Hematopoietic multipotent progenitor cell treated with erythropoietin and hydrocortisone succinate and interleukin-3 and kit ligand, for 17 days (in vitro differentiated cells): Measurements from ENCODE around the gene CAMTA1.
"Not testable (repeated sequence)": the region's sequence is repeated elsewhere in the genome, so short reads cannot be mapped to it uniquely, and the experiment has no call there.

ENCODE experiments used
- DNase-seq: peaks from one replicate; pipeline ENCODE4 v3.0.0-alpha.2; 2015; ENCODE audit warnings: low spot score

Gene CAMTA1

DNA sequence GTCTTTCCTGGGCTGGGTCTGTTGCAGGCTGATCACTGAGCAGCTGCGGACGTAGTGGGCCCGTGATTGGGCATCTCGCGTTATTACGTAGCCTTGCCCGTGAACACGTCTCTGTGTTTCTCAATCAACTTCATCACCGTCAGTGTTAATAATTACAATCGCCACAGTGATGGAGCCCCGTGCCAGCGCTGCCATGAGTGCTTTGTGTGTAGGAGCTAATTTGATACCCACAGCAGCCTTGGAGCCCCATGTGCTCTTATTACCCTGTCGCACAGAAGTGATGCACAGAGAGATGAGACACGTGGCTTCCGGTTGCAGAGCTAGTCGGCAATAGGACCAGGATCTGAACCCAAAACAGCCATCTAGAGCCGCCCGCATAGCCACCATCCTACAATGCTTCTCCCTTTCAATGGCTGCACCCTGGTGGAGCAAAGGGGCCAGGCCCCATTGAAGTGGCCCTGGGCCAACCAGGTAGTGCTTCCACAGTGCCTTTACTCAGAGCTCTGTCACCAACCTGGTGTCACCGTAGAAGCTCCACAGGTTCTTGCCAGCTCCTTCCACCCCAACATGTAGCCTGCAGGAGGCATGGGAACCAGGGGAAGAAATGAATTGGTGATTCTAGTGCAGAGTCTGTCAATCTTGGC lies 587.3 kb downstream of the CAMTA1 start:
- DNase-seq, result no peak

DNA sequence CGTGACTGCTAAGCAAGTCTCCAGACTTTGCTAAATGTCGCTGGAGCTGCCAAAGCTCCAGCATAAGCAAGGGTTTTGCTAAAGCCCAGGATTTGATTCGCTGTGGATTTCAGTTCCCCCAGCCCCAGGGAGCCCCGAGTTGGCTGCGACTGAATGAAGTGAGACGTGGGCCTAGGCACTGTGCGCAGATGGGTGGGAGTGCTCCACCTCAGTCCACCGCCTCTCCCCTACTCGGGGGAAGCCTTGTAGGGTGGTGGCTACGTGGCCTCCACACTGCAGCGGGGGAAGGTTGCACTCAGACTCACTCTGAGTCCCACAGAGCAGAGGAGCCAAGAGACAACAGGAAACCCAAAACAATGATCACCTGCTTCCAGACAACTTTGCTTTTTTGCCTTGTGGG lies 588.0 kb downstream of the CAMTA1 start:
- DNase-seq, result no peak

DNA sequence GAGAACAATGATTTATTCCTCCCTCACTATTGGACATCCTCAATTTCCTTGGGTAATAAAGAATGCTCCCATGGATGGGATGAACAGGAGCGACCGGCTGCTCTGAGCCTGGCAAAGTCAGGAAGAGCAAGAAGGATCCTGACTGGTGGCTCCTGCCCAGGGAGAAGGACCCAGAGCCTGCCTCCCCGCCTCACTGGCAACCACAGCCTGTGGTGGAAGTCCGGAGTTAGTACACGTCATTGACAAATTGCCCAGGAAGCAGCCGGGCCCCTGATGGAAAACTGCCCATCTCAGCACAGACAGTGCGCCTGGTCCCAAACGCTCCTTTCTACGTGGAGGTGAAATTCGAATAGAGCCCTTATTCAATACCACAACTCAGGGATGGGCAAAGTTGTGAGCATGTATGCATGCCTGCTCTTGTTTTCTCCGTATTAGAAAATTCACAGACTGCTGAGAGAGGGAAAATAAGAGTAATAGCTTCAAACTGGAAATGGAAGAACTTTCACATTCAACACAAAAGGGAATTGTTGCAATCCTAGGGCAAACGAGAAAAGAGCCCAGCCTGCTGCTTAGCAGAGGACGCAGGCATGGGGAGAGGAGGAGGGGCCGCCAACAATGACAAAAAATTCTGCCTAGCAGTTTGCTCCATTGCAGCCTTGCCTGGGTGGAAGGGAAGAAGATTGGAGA lies 588.8 kb downstream of the CAMTA1 start:
- no peak for DNase-seq

DNA sequence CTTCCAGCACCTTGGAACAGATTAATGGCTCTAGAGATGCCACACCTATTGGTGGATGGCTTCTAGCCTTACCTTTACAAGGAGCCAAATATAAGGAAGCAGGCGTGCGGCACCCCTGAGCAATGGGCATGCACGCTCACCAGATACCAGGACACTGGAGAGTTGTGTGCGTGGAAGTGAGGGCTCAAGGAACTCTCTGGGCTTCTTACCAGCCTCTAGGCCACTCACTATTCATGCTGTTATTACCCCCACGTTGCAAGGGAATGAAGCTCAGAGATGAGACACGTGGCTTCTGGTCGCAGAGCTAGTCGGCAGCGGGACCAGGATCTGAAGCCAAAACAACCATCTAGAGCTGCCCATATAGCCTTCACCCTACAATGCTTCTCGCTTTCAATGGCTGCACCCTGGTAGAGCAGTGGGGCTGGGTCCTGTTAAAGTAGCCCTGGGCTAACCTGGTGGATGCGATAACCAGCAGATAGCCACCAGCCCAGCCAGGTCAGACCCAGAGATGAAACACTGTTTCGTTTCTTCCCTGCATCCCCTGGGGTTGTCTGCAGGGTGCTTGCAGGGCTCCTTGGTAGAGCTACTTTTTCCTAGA lies 589.4 kb downstream of the CAMTA1 start:
- DNase-seq, result no peak

DNA sequence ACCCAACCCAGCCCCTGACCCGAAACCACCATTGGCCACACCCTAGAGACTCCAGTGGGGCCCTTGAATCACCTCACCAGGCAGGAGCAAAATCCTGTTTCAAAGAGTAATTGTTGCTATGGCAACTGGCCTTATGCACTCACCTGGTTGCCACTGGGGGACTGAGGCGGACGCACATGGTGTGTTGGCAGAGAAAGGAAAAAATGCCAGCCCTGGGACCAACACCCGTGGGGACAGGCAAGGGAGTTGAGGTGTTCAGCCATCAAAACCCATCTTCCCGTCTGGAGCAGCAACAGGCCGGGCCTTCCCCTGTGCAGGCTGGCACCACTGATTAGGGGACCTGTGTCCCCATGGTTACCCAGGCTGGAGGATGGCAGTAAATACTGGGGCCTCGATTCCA lies 590.1 kb downstream of the CAMTA1 start:
- DNase-seq, result no peak

DNA sequence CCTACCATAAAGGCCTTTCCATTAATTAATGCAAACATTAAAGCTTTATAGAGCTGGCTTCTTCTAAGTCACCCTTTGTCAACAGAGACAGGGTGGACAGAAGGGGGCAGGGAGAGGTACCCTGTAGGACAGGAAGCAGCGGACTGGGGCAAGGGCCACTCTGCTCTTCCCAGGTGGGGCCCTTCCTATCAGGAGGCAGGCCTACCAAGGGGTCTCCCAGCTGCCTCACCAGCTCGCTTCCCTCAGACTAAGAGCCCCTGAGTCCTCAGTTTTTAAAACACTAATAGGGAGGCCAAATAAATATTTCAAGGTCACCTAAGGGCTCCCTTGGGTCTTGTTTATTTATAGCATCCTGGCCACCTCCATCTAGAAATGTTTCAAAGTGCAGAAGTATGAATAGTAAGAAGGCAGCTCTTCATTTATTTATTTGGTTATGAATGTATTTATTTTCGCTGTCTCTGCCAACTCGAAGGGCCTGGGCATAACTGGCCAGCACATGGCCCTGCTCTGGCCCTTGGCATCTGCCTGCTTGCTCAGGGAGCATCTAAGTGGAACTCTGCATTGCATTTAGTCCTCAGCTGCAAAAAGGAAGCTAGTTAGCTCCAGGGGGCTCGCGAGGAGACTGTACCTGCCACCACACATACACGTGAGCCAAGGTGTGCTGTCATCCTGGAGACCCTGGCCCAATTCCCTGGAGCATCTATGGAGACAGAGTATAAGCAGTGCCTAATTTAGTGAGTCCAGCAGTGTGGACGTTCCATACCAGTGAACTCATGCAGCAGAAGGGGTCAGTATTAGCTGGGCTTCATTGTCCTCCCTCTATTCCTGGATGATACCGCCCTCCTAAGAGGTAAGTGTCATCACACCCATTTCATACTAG lies 590.8 kb downstream of the CAMTA1 start:
- DNase-seq, result no peak

DNA sequence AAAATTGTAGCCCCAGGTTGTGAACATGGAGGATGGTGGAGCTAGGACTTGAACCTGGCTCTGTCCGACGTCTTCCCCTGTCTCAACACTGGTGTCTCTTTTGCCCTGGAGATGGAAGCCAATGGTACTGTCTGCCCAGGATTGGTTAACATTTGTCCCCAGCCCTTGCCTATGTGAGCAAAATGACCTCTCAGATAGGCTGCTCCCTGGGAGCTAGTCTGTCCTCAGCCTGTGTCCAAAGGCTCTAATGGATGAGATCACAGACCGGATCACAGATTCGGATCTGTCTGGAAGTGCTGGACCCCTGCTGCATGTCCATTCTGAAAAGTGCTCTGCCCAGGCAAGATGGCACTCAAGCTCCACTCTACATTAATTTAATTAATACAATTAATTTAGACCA lies 591.4 kb downstream of the CAMTA1 start:
- no peak for DNase-seq

DNA sequence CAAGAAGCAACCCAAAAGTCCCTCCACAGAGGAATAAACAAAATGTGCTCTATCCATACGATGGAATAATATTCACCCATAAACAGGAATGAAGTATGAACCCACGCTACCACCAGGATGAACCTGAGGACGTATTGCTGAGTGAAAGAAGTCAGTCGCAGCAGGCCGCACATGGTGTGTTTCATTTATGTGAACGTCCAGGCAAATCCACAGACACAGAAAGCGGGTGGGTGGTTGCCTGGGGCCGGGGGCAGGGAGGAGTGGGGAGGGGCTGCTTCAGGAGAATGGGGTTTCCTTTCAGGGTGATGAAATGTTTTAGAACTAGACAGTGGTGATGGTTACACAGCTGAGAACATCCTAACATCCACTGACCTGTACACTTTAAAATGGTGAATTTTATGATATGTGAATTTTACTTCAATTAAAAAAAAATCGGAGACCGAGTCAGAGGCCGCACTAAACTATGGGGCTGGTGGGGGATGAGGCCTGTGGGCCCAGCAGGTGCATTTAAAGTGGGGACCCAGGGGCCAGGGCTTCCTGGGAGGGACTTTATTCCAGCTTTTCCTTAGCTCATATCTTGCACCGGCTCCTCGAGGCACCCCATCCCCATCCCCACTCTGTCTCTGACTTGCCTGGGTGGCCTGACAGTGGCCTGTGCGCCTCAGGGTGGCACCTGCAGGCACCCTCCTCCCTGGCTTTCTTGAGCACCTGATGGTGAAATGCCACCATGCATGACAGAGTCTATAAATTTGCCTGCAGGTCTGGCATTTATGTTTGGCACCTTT lies 593.3 kb downstream of the CAMTA1 start:
- DNase-seq, result no peak

DNA sequence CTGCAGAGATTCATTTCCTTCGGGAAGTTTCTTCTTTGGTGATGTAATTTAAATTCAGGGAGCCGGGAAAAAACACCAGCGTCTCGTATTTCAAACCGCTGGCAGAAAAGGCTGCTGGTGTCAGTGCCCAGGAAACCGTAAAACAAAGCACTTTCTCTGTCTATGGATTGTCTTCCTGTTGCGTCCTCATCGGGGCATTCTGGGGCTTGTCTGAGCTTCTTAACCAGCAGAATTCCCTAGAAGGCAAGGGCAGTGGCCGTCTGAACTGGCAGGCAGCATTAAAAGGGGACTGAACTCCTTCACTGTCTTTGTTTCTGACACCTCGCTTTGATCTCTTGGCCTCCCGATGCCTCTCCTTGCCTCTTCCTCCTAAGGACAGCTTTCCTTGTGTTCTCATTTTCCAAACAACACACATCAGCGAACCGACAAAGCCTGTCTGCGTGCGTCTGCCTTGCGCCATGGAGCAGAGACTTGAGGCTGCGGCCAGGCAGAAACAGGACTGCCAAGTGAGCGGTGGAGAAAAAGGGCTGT lies 594.3 kb downstream of the CAMTA1 start:
- no peak for DNase-seq

DNA sequence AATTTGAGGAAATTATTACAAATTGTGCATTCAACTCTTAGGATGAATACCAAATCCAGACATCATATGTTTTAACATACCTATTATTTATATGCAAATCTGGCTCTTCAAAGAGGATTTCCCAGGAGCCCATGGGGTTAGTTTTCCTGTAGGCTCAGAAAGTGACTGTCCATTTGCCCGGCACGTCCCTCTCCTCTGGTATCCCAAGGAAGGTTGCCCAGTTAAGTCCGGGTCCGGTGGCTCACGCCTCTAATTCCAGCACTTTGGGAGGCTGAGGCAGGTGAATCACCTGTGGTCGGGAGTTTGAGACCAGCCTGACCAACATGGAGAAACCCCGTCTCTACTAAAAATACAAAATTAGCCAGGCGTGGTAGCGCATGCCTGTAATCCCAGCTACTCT lies 594.8 kb downstream of the CAMTA1 start:
- DNase-seq, result not testable (repeated sequence)

DNA sequence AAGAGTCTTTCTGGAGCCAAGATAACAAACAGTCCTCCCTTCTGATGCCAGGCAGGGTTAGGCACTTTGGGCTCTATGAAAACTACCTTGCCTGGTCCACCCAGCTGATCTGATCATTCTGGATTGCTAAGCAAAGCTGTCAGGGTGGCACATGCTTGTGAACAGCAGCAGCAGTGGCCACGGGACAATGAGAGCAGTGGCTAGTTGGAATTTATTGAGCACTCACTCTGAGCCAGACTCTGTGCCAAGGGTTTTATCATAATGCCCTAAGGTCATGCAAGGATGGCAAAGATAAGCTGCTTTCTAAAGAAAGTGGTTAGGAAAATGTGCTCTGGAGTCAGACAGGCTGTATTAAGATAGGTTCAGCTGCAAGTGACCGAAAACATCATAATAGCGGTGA lies 595.5 kb downstream of the CAMTA1 start:
- DNase-seq, result no peak

DNA sequence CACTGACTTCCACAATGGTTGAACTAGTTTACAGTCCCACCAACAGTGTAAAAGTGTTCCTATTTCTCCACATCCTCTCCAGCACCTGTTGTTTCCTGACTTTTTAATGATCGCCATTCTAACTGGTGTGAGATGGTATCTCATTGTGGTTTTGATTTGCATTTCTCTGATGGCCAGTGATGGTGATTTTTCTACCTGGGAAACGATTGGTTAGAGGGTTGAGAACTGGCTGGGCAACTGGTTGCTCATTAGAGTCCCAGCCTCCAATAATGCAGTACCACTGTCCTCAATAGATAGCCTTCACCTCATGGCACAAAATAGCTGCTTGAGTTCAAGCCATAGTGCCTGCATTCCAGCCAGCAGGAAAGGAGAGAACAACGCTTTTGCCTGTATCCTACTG lies 596.5 kb downstream of the CAMTA1 start:
- DNase-seq, result not testable (repeated sequence)

DNA sequence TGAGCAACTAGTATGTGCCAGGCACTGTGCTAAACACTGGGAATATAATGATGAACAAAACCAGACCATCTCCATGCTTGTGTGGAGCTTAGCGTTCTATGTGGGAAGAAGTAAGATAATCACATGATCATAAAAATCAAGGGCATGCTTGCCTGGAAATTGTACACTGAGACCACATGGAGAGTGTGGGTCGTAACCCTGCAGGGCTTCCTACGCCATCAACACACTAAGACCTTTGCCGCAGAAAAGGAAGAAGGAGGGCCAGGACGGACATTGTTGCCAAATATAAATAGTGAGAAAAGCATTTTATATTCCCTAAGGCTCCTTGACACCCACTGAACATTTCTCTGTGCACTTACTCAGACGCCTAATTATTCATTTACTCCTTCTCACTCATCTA lies 597.7 kb downstream of the CAMTA1 start:
- no peak for DNase-seq

DNA sequence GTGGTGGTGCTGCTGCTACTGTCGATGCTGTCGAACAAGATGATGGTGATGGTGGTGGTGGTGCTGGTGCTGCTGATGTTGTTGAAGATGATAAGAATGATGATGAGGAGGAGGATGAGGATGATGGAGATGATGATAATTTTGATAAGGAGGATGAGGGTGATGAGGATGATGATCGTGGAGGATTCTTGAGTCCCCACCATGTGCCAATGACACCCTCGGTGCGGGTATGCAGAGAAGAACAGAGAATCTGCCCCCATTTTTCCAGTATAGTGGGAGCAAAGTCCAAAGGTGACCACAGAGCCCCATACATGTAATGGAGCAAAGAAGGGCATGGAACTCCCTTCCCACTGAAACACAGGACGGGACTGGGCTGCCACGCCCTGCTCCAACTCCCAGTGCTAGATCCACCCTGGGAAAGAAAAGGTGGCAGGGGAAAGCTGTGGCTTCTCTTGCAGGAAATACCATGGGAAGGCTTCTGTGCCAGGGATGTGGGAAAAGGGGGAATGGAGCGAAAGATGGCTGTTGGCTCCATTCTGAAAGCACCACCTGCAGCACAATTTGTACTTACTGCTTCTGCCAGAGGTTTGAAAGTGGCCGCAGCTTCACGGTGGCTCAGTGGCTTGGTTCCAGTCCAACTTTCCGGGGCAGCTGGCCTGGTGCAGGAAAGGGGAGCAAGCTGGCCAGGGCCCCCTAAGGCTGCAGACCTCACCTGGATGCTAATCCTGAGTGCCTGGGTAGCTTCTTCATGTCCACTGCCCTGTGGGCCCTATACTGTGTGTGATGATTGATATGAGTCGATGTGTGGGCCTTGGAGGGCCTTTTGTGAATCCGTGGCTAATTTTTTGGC lies 598.6 kb downstream of the CAMTA1 start:
- DNase-seq, result no peak

DNA sequence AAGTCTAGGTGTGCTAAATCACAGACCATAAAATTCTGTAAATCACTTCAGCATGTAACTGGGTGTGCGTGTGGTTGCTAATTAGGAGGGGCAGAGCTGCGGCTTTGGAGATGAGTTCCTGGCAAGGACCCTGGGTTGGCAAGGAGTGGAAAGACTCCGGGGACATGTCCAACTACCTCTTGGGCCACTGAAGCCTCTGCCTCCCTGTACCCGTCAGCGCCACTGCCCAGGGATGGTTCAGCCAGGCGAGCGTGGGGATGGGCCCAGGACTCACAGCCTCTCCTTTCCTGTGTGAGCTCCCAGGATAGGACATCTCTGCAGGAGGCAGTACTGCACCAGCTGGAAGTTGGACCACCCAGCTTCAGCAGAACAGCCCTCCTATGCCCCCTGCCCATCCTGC lies 599.4 kb downstream of the CAMTA1 start:
- DNase-seq, result no peak

DNA sequence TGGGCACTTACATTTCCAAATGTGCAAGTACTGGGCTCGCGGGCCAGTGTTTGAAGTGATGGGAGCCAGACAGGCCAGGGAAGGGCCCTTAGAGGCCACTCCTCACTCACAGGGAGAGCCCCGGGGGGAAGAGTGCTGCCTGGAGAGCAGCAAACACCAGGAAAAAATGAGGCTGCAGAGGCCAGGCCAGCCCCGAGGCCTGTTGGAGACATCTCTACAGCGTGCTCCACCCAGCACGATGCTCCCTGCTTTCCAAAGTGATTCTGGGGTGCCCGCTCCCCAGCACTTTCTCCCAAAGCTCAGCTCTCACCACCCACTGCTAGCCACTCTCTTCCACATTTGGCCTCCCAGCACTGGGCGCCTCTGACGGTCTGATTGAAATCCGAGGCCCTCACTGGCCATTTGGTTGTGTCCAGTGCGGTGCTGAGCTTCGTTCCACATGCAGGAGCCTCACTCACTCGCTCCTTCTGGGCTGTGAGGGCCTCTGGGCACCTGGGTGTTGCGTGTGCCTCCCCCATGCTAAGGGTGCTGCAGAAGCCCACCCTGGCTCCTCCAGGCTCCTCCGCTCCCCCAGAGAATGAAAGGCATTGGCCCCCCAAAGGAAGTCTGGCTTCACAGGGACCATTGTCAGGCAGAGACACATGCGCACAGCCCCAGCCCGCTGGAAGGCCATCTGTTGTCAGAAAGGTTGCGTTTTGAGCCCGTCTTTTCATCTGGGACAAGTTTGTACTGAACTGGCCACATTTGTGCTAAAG lies 600.4 kb downstream of the CAMTA1 start:
- no peak for DNase-seq

DNA sequence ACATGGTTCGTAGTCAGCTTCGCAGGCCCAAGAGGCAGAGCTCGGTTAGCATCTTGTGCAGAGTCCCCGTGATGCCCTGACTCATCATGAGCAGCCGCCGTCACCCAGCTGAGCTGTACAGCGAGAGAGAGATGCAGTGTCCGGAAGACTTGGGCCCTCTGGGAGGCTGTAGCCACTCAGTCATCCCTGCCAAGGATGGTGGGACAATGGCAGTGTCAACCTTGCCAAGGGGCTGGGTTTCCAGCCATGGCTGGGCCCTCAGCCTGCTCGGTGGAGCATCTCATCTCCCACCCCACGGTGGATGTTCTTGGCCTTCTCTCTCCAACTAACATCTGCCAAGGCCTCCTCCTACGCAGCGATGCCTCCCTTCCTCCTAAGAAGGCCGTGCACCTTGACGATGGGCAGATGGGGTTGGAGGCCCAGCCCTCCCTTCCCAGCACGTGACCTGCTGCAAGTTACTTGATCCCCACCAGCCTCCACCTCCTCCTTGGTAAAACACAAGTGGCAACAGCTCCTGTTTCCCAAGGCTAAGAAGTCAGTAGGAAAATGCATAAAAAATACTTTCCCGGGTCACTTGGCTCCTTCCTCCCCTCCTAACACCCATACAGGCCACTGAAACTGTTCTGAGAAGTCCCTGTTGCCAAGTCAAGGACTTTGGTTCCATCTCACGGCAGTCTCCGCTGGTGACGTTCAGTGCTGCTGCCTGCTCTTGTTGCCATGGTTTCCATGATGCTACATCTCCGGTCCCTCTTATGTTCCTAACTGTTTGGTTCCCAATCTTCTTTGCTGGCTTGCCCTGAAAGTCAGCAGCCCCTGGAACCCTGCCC lies 601.2 kb downstream of the CAMTA1 start:
- DNase-seq, result no peak

DNA sequence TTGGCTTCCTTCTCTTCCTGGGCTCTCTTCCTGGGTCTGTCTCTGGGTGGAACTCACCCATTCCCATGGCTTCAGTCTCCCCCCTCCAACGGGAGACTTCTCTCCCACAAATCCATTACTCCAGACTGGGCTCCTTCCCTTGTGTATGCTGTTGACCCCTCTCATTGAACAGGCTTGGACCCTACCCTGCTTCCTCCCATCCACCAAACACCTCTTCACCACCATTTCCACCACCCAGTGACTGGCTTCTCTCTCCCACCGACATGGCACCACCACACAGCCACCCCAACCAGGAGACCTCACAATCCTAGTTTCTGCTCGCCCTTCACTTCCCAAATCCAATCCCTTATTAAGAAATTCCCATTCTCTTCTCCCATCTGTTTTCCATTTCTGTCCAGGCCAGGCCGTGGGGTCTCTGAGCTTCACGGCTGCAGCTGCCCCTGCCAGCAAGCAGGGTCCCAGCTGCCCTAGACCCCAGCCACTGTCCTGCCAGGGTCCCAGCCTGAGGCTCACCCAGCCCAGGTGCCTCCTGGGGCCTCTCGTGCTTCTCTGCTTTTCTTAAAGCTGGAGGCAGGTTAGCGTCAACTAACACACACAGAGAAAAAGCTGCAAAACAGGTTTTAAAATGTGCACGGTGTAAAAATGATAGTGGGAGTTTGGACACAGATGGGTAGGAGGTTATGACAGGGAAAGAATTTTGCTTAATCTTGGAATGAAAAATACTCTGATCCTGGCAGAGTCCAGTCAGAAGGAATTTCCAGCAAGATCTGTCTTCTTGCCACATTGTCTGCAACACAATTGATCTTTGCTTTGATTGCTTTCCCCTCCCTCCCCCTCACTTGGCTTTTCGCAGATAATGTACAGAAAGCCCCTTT lies 602.0 kb downstream of the CAMTA1 start:
- no peak for DNase-seq
